Measurements from ENCODE around the gene XRCC4.

DNA sequence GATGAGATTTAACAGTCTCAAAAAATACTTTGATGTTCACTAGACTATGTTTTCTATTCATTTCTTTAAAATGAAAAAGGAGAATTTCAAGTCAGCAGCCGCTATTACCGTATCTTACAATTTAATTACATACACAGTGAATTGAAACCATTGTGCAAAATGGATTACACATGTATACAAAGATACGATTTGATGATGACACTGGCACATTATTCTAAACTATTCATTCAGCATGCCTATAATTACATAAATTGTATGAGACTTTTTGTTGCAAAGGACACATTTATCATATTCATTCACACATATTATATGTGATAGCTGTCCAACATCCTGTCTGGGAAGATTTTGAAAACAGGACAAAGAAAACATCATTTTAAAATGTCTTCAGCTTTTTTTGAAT, 275.9 kb downstream of the XRCC4 start:
- TF ChIP-seq, protein P1, sequence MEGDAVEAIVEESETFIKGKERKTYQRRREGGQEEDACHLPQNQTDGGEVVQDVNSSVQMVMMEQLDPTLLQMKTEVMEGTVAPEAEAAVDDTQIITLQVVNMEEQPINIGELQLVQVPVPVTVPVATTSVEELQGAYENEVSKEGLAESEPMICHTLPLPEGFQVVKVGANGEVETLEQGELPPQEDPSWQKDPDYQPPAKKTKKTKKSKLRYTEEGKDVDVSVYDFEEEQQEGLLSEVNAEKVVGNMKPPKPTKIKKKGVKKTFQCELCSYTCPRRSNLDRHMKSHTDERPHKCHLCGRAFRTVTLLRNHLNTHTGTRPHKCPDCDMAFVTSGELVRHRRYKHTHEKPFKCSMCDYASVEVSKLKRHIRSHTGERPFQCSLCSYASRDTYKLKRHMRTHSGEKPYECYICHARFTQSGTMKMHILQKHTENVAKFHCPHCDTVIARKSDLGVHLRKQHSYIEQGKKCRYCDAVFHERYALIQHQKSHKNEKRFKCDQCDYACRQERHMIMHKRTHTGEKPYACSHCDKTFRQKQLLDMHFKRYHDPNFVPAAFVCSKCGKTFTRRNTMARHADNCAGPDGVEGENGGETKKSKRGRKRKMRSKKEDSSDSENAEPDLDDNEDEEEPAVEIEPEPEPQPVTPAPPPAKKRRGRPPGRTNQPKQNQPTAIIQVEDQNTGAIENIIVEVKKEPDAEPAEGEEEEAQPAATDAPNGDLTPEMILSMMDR (conservative IDR thresholded peaks at IDR 0.05; ENCODE audit: low read depth, low read length) = no peak
- no peak for TF ChIP-seq EZH2 (IDR thresholded peaks at IDR 0.05; ENCODE audit: low read length, unreplicated experiment)
- TF ChIP-seq EZH2phosphoT487 (IDR thresholded peaks at IDR 0.05; ENCODE audit: borderline replicate concordance, low read length) = no peak
